Heart left ventricle (tissue), 16 donors: Measurements from ENCODE around the gene ZNF491. TPM values are rescaled to one million over a fixed set of nuclear protein-coding genes. Genes with fewer than 3 reads are reported as not detected.

Experiments
- ATAC-seq, 4 donors: fragments of 200-7000 bp; cut with Tn5 transposase; one replicate each; pipeline ENCODE4 v1.9.1; 2020 to 2022; ENCODE audit warnings: moderate library complexity in 4 of 4, mild to moderate bottlenecking in 3 of 4, moderate number of reproducible peaks in 1 of 4
- DNase-seq, 5 donors: peaks; one replicate each; pipeline ENCODE4 v3.0.0-alpha.2; 2020
- H3K27ac ChIP-seq, 12 donors: fragments of 200-600 bp; sonication (generic) in 4 of 12; one replicate each; pipeline versions ENCODE4 v1.5.0 to v1.8.0; 2016 to 2022; ENCODE audit warnings: mild to moderate bottlenecking in 2 of 12
- H3K27me3 ChIP-seq, 9 donors: fragments of 200-600 bp; sonication (generic) in 2 of 9; one replicate each; pipeline versions ENCODE4 v1.5.1 to v1.8.0; 2016 to 2022; ENCODE audit warnings: mild to moderate bottlenecking in 3 of 9
- H3K36me3 ChIP-seq, 9 donors: fragments of 200-600 bp; sonication (generic) in 2 of 9; one replicate each; pipeline versions ENCODE4 v1.5.0 to v1.8.0; 2018 to 2022; ENCODE audit warnings: mild to moderate bottlenecking in 2 of 9
- H3K4me1 ChIP-seq, 12 donors: fragments of 200-600 bp; sonication (generic) in 4 of 12; one replicate each; pipeline versions ENCODE4 v1.5.0 to v1.8.0; 2016 to 2022; ENCODE audit warnings: mild to moderate bottlenecking in 3 of 12
- H3K4me3 ChIP-seq, 12 donors: fragments of 200-600 bp; sonication (generic) in 4 of 12; one replicate each; pipeline versions ENCODE4 v1.5.0 to v1.8.0; 2017 to 2022; ENCODE audit warnings: mild to moderate bottlenecking in 9 of 12, moderate library complexity in 4 of 12
- H3K9me3 ChIP-seq, 12 donors: fragments of 200-600 bp; sonication (generic) in 4 of 12; one replicate each; pipeline versions ENCODE4 v1.5.0 to v1.8.0; 2016 to 2022; ENCODE audit warnings: mild to moderate bottlenecking in 1 of 12
- CTCF ChIP-seq, 12 donors: fragments of 200-600 bp; sonication (generic) in 4 of 12; IDR thresholded peaks; one replicate each; pipeline versions ENCODE4 v1.5.0 to v1.8.0; 2018 to 2022; ENCODE audit warnings: antibody characterized with exemption in 12 of 12, mild to moderate bottlenecking in 5 of 12
- POLR2A ChIP-seq, 2 donors: fragments of 450-650 bp; IDR thresholded peaks; one replicate each; pipeline ENCODE4 v1.6.1; 2017; ENCODE audit warnings: antibody characterized with exemption in 2 of 2, mild to moderate bottlenecking in 2 of 2, moderate library complexity in 2 of 2
- WGBS, 4 donors: extraction: QIAGEN DNeasy Blood & Tissue Kit in 2 of 4; methylation state at CpG; one replicate each; pipeline versions ENCODE4 v1.1.5 to v1.1.7; 2013 to 2018; 5-methylcytosine and 5-hydroxymethylcytosine counted together
- intact Hi-C, 10 donors: fragments of 100-400 bp; cut with DNase I; formaldehyde crosslinking; loops; one replicate each; pipeline versions ENCODE4 v1.11.1 to v1.14.2; 2022
- long read RNA-seq, 3 donors: library from polyadenylated mRNA; unstranded; transcript quantifications; one replicate each; pipeline ENCODE4 v2.0.0, GENCODE V29; 2020 to 2021
- polyA plus RNA-seq, 2 donors: library from polyadenylated mRNA; stranded (reverse); fragments of 200-250 nt; gene quantifications; one replicate each; pipeline ENCODE4 v1.2.3, GENCODE V29; 2013
- total RNA-seq, 9 donors: library from RNA; depleted of rRNA in 2 of 9; stranded (reverse); fragments of >200 nt in 2 of 9; fragmentation: NEBNext Ultra II Directional in 3 of 9; extraction: Animal tissue kit (Norgen Biotek cat#: 25700) in 3 of 9; gene quantifications; one replicate each; pipeline versions ENCODE4 v1.1.0 to v1.2.4, GENCODE V29; 2016 to 2023
- donor health status: ischemic (EF 13 %, LVEDD 7.1; RV severe dilation, severe dysfunction).
- donor health status: healthy with polysubstance abuse.
- donor health status: DM: no; HTN: yes; CAD: no.
- donor health status: DM: no; HTN: no; CAD: no.
- donor health status: ischemic (EF 25% LVEDD 6.9; RV normal size, moderate dysfunction).
- donor health status: ischemic (EF 25% LVEDD 5.7; RV mildly dilated, moderate dysfunction).
- donor health status: healthy.
- donor health status: DM: yes; HTN: yes; CAD: no.
- donor health status: ischemic (EF 35%, LVEDD 5.7; RV mildly dilated, moderate dysfunction).
- donor health status: nonischemic (EF 11% LVEDD 7.7; RV severe dilation, severe dysfunction).
- donor health status: DM: yes; HTN: yes; CAD: no.
- donor health status: PGD.
- donor health status: ischemic (EF 29% LVEDD 5.4; RV normal size, mild dysfunction).
- donor health status: nonischemic (EF 23%, LVEDD 6.1; RV moderate dilation, normal function).

Gene ZNF491
- total RNA-seq (1 to 10 TPM in 8 of 9 donors, under 1 TPM in 1; 0.91 to 3.4 (median 2.5) TPM), polyA plus RNA-seq (1 to 10 TPM; 1.2 to 2.5 TPM)
- long read RNA-seq, donor 1, partial matches to known transcripts = 0 of 3 reads
- long read RNA-seq, donor 1, other reads (novel, unspliced or antisense) = 2 of 3 reads
- long read RNA-seq, donor 2, partial matches to known transcripts = 0 of 1 reads
- long read RNA-seq, donor 2, other reads (novel, unspliced or antisense) = 1 of 1 reads
- long read RNA-seq, donor 3 = 0 reads

GRCh38 chr19:11798391-11799330 is at the start of gene ZNF491:
Gene ZNF491, plus strand, starts transcription at chr19:11798523. Its CDS starts 7,431 bp downstream, at chr19:11805954.
- H3K27me3 ChIP-seq = no peaks in the 10 kb centered on the region
- H3K4me1 ChIP-seq = peaks cover 0 to 22% (median 12%) of the 10 kb centered on the region in 12 donors
- ATAC-seq (peak; percentile 99 to 100 (median 99)), DNase-seq (peak; percentile 93 to 96 (median 95))
- H3K36me3 ChIP-seq = no peaks in the 10 kb centered on the region
- 0 to 1% (median 0%) methylated on average over 27 to 56 of the region's 56 CpGs for WGBS, 4 donors
- intact Hi-C loops = loop anchor here in 9 of 10 donors (1.0 to 10.0 kb wide), 14 partner anchors 16 to 346 kb away; partner anchors contain the start of genes ZNF20 (in 5 of the 9), ZNF440 (in 2 of the 9), ZNF69 (in 1 of the 9) and ZNF823 (in 1 of the 9)
- H3K4me3 ChIP-seq = peak within 1 kb of the TSS; percentile 51 to 93 (median 78)
- peak within 1 kb of the TSS; percentile 66 to 92 (median 82) for H3K27ac ChIP-seq
- TF ChIP-seq POLR2A (IDR thresholded peaks at IDR 0.05) (peak in 1 of 2 donors; percentile 91), CTCF (IDR thresholded peaks at IDR 0.05) (peak in 8 of 12 donors; percentile 14 to 55 (median 39))
- no peaks in the 10 kb centered on the region for H3K9me3 ChIP-seq

GRCh38 chr19:11749751-11750150 is 48.6 kb upstream of the ZNF491 start:
- DNase-seq (no peak), ATAC-seq (no peak)
- H3K27ac ChIP-seq = no peak overlapping the region
- no peaks in the 10 kb centered on the region for H3K4me1 ChIP-seq
- H3K9me3 ChIP-seq = peaks cover 0 to 56% (median 26%) of the 10 kb centered on the region in 12 donors
- intact Hi-C loops = no loop called here
- 29 to 57% (median 54%) methylated on average over 2 of the region's 2 CpGs for WGBS, 4 donors
- no peaks in the 10 kb centered on the region for H3K36me3 ChIP-seq
- TF ChIP-seq POLR2A (IDR thresholded peaks at IDR 0.05) (no peak), CTCF (IDR thresholded peaks at IDR 0.05) (no peak)
- H3K27me3 ChIP-seq = no peaks in the 10 kb centered on the region
- no peak overlapping the region for H3K4me3 ChIP-seq

- no peaks in the 10 kb centered on the region for H3K36me3 ChIP-seq
- H3K4me3 ChIP-seq = no peak overlapping the region
- H3K27ac ChIP-seq = no peak overlapping the region
- no peaks in the 10 kb centered on the region for H3K4me1 ChIP-seq
- WGBS, 4 donors = 58 to 87% (median 74%) methylated on average over 2 of the region's 2 CpGs
- H3K9me3 ChIP-seq = peaks cover 0 to 70% (median 29%) of the 10 kb centered on the region in 12 donors
- no peak for ATAC-seq
- intact Hi-C loops = no loop called here
- H3K27me3 ChIP-seq = no peaks in the 10 kb centered on the region
- TF ChIP-seq POLR2A (IDR thresholded peaks at IDR 0.05) (no peak), CTCF (IDR thresholded peaks at IDR 0.05) (no peak)
- no peak for DNase-seq
These were observed 46.0 kb upstream of the ZNF491 start for GRCh38 chr19:11752244-11752736.
